Breast epithelium (tissue), 3 donors: ENCODE results near the gene RNASET2.

ENCODE experiments used
- CTCF ChIP-seq, 3 donors: fragments of 450-650 bp; IDR thresholded peaks; one replicate each; pipeline ENCODE4 v1.5.1; 2016 to 2017; ENCODE audit warnings: antibody characterized with exemption in 3 of 3, mild to moderate bottlenecking in 3 of 3, moderate library complexity in 3 of 3
- POLR2A ChIP-seq: fragments of 450-650 bp; IDR thresholded peaks from one replicate; pipeline ENCODE4 v1.6.1; 2016; ENCODE audit warnings: antibody characterized with exemption, mild to moderate bottlenecking, moderate library complexity

- TF ChIP-seq CTCF (IDR thresholded peaks at IDR 0.05) (no peak), POLR2A (no peak)
Observed at GRCh38 chr6:166997348-166997747, 41.0 kb upstream of the RNASET2 start.
